Progenitor cell of endocrine pancreas (in vitro differentiated cells): ENCODE measurements around the gene C11orf98. TPM values are rescaled to one million over a fixed set of nuclear protein-coding genes. Genes with fewer than 3 reads are reported as not detected.

Experiments used
- DNase-seq: peaks from one replicate; pipeline ENCODE4 v3.0.0; 2021; ENCODE audit warnings: low spot score; ENCODE audit not compliant: unreplicated experiment
- H3K27ac Mint-ChIP-seq: 2 replicates; pipeline ENCODE4 v1.8.0; 2021; ENCODE audit warnings: mild to moderate bottlenecking, moderate library complexity, mixed read lengths
- H3K27me3 Mint-ChIP-seq: 2 replicates; pipeline ENCODE4 v1.8.0; 2021; ENCODE audit warnings: mixed read lengths
- H3K36me3 Mint-ChIP-seq: 2 replicates; pipeline ENCODE4 v1.8.0; 2022; ENCODE audit warnings: mixed read lengths; ENCODE audit not compliant: insufficient read depth
- H3K4me1 Mint-ChIP-seq: 2 replicates; pipeline ENCODE4 v1.8.0; 2021; ENCODE audit warnings: low read depth, mixed read lengths
- H3K4me3 Mint-ChIP-seq: 2 replicates; pipeline ENCODE4 v1.8.0; 2021; ENCODE audit warnings: low read depth, mild to moderate bottlenecking, moderate library complexity, mixed read lengths
- H3K9me3 Mint-ChIP-seq: 2 replicates; pipeline ENCODE4 v1.8.0; 2021; ENCODE audit warnings: low read depth, mixed read lengths
- total RNA-seq: library from RNA; stranded (reverse); gene quantifications from 2 replicates; pipeline ENCODE4 v1.2.1, GENCODE V29; 2021
- TF ChIP-seq, protein P1 (sequence below): fragments of 200-600 bp; sonication (generic); IDR thresholded peaks from one replicate; pipeline ENCODE4 v1.5.0; 2021; ENCODE audit warnings: antibody characterized with exemption, mild to moderate bottlenecking; ENCODE audit not compliant: unreplicated experiment

Gene C11orf98
- total RNA-seq, 1 donor from 2014 or later = 71.7 TPM

- Mint-ChIP-seq H3K27me3 (no peaks in the 10 kb centered on the region), H3K4me1 (peaks cover 5% of the 10 kb centered on the region), H3K9me3 (no peaks in the 10 kb centered on the region), H3K27ac (no peak overlapping the region), H3K4me3 (no peak overlapping the region), H3K36me3 (no peaks in the 10 kb centered on the region)
- DNase-seq = no peak
- TF ChIP-seq, protein P1, sequence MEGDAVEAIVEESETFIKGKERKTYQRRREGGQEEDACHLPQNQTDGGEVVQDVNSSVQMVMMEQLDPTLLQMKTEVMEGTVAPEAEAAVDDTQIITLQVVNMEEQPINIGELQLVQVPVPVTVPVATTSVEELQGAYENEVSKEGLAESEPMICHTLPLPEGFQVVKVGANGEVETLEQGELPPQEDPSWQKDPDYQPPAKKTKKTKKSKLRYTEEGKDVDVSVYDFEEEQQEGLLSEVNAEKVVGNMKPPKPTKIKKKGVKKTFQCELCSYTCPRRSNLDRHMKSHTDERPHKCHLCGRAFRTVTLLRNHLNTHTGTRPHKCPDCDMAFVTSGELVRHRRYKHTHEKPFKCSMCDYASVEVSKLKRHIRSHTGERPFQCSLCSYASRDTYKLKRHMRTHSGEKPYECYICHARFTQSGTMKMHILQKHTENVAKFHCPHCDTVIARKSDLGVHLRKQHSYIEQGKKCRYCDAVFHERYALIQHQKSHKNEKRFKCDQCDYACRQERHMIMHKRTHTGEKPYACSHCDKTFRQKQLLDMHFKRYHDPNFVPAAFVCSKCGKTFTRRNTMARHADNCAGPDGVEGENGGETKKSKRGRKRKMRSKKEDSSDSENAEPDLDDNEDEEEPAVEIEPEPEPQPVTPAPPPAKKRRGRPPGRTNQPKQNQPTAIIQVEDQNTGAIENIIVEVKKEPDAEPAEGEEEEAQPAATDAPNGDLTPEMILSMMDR = no peak
These were observed 49.5 kb downstream of the C11orf98 start for GRCh38 chr11:62615521-62615920.

DNA sequence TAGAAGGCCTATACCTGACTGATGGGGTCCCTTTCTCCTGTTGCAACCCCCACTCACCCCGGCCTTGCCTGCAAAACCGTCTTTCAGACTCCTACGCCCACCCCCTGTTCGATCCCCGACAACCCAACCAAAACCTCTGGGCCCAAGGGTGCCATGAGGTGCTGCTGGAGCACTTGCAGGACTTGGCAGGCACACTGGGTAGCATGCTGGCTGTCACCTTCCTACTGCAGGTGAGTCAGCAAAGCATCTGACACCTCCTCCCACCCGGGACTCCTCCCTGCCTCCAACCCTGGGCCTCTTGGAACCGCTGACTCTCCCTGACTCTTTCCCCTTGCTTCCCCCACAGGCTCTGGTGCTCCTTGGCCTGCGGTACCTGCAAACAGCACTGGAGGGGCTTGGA, 50.7 kb downstream of the C11orf98 start:
- H3K27ac Mint-ChIP-seq = peak overlapping the region; percentile 94
- H3K36me3 Mint-ChIP-seq = no peaks in the 10 kb centered on the region
- H3K27me3 Mint-ChIP-seq = no peaks in the 10 kb centered on the region
- H3K4me3 Mint-ChIP-seq = no peak overlapping the region
- TF ChIP-seq, protein P1 = no peak
- DNase-seq = no peak
- H3K9me3 Mint-ChIP-seq = no peaks in the 10 kb centered on the region
- peaks cover 5% of the 10 kb centered on the region for H3K4me1 Mint-ChIP-seq

- TF ChIP-seq, protein P1 = no peak
- peaks cover 2% of the 10 kb centered on the region for H3K36me3 Mint-ChIP-seq
- no peaks in the 10 kb centered on the region for H3K9me3 Mint-ChIP-seq
- H3K4me3 Mint-ChIP-seq = no peak overlapping the region
- DNase-seq = no peak
- H3K27ac Mint-ChIP-seq = no peak overlapping the region
- no peaks in the 10 kb centered on the region for H3K27me3 Mint-ChIP-seq
- peaks cover 5% of the 10 kb centered on the region for H3K4me1 Mint-ChIP-seq
These were observed 51.7 kb downstream of the C11orf98 start for GRCh38 chr11:62613291-62613778.

Other genes starting within 250 kb of the C11orf98 start
- gene SCGB1A1, start 246.2 kb downstream of the C11orf98 start, total RNA-seq = 1.9 and 3.1 TPM in 2 replicates
- 27.2 and 39.8 TPM in 2 replicates for gene AHNAK, start 118.4 kb downstream of the C11orf98 start, total RNA-seq
- 1,931 and 1,938 TPM in 2 replicates for gene EEF1G, start 91.3 kb downstream of the C11orf98 start, total RNA-seq
- 23.1 and 26.0 TPM in 2 replicates for gene TUT1, start 73.7 kb downstream of the C11orf98 start, total RNA-seq
- gene MTA2, start 63.3 kb downstream of the C11orf98 start, total RNA-seq = 134 and 140 TPM in 2 replicates
- gene EML3, start 52.4 kb downstream of the C11orf98 start, total RNA-seq = 42.7 and 47.0 TPM in 2 replicates
- gene ROM1, start 52.0 kb downstream of the C11orf98 start, total RNA-seq = 0.62 and 0.86 TPM in 2 replicates
- 43.4 and 48.9 TPM in 2 replicates for gene B3GAT3, start 43.2 kb downstream of the C11orf98 start, total RNA-seq
- gene GANAB, start 18.6 kb downstream of the C11orf98 start, total RNA-seq = 354 and 361 TPM in 2 replicates
- gene INTS5, start 11.9 kb downstream of the C11orf98 start, total RNA-seq = 23.6 and 24.7 TPM in 2 replicates
- 12.2 and 18.0 TPM in 2 replicates for gene CSKMT, start 102 bp upstream of the C11orf98 start, total RNA-seq
- gene UQCC3, start 6.5 kb upstream of the C11orf98 start, total RNA-seq = 7.0 and 7.6 TPM in 2 replicates
- 9.3 and 9.4 TPM in 2 replicates for gene LBHD1, start 7.1 kb upstream of the C11orf98 start, total RNA-seq
- 99.8 and 102 TPM in 2 replicates for gene UBXN1, start 13.9 kb upstream of the C11orf98 start, total RNA-seq
- 0.65 and 0.89 TPM in 2 replicates for gene LRRN4CL, start 24.3 kb upstream of the C11orf98 start, total RNA-seq
- gene BSCL2, start 42.2 kb upstream of the C11orf98 start, total RNA-seq = 84.9 and 85.8 TPM in 2 replicates
- gene GNG3, start 42.5 kb upstream of the C11orf98 start, total RNA-seq = 1.8 and 2.0 TPM in 2 replicates
- gene HNRNPUL2, start 62.2 kb upstream of the C11orf98 start, total RNA-seq = 61.0 and 63.9 TPM in 2 replicates
- gene TTC9C, start 63.3 kb upstream of the C11orf98 start, total RNA-seq = 35.5 and 40.8 TPM in 2 replicates
- 13.4 and 17.3 TPM in 2 replicates for gene ZBTB3, start 89.0 kb upstream of the C11orf98 start, total RNA-seq
- 93.8 and 101 TPM in 2 replicates for gene POLR2G, start 96.4 kb upstream of the C11orf98 start, total RNA-seq
- gene TAF6L, start 106.2 kb upstream of the C11orf98 start, total RNA-seq = 52.3 and 56.3 TPM in 2 replicates
- 38.4 and 40.8 TPM in 2 replicates for gene TMEM179B, start 122.2 kb upstream of the C11orf98 start, total RNA-seq
- gene TMEM223, start 126.8 kb upstream of the C11orf98 start, total RNA-seq = 18.6 and 19.8 TPM in 2 replicates
- gene NXF1, start 140.2 kb upstream of the C11orf98 start, total RNA-seq = 120 and 130 TPM in 2 replicates
- gene STX5, start 166.8 kb upstream of the C11orf98 start, total RNA-seq = 39.3 and 45.3 TPM in 2 replicates
- not detected in 2 replicates for gene TEX54, start 167.6 kb upstream of the C11orf98 start, total RNA-seq
- 55.8 and 60.3 TPM in 2 replicates for gene WDR74, start 174.4 kb upstream of the C11orf98 start, total RNA-seq
- gene SLC3A2, start 215.7 kb upstream of the C11orf98 start, total RNA-seq = 140 and 180 TPM in 2 replicates